K562 (cell line): Measurements from ENCODE around the gene GALNS. TPM values are rescaled to one million over a fixed set of nuclear protein-coding genes. Genes with fewer than 3 reads are reported as not detected.

Experiments
- CBX3 ChIP-seq, 2 experiments: IDR thresholded peaks; 1 replicate in 1 of 2; 2 replicates in 1 of 2; pipeline ENCODE4 v1.6.1; 2012; ENCODE audit warnings: inconsistent platforms in 2 of 2, low read length in 2 of 2, borderline replicate concordance in 1 of 2, control low read depth in 1 of 2
- FOXP4 ChIP-seq: sonication (generic); formaldehyde crosslinking; IDR thresholded peaks from 2 replicates; pipeline ENCODE4 v1.8.0; 2022; ENCODE audit warnings: mild to moderate bottlenecking, missing genetic modification reagents, borderline replicate concordance
- MCM3 ChIP-seq: fragments of 450-650 bp; IDR thresholded peaks from 2 replicates; pipeline ENCODE4 v1.6.1; 2016
- MGA ChIP-seq: fragments of 450-650 bp; IDR thresholded peaks from 2 replicates; pipeline ENCODE4 v1.6.1; 2016; ENCODE audit warnings: mild to moderate bottlenecking, moderate library complexity
- SUPT5H ChIP-seq: fragments of 450-650 bp; IDR thresholded peaks from 2 replicates; pipeline ENCODE4 v1.6.1; 2016
- ZMIZ1 ChIP-seq, 2 experiments: fragments of 150-350 bp in 1 of 2; IDR thresholded peaks; 2 replicates each; pipeline ENCODE4 v1.6.1; 2012 to 2016; ENCODE audit warnings: low read depth in 2 of 2, low read length in 2 of 2, mild to moderate bottlenecking in 1 of 2, moderate library complexity in 1 of 2
- polyA plus RNA-seq, 8 experiments: library from polyadenylated mRNA; depleted of rRNA in 4 of 8; stranded (reverse) in 5 of 8; unstranded in 3 of 8; fragments of >200 nt; fragmentation: Nextera tagmentation in 2 of 8; fragmentation: Illumina TruSeq in 1 of 8; extraction: Ambion mirVana in 2 of 8; extraction: Trizol in 1 of 8; gene quantifications; 2 replicates each; pipeline versions ENCODE4 v1.2.1 to v1.2.3, GENCODE V29; 2011 to 2014; ENCODE audit warnings: inconsistent platforms in 1 of 8, missing spikeins in 1 of 8
- total RNA-seq, 7 experiments: library from RNA; depleted of rRNA in 6 of 7; stranded (reverse); fragments of >200 nt in 6 of 7; fragmentation: Illumina TruSeq in 2 of 7; extraction: Trizol in 2 of 7; gene quantifications; 2 replicates each; pipeline versions ENCODE4 v1.2.1 to v1.2.3, GENCODE V29; 2011 to 2021; ENCODE audit warnings: low replicate concordance in 1 of 7

The GALNS gene
- total and polyA plus RNA-seq, 9 of the 15 experiments (the other 6 are each of a cell fraction or from before 2014, with no cell fraction given): 0.38 to 13.2 (median 4.3) TPM

- TF ChIP-seq MGA: peak; percentile 24; the same call in 1 of the 2 replicates
- TF ChIP-seq CBX3 (IDR thresholded peaks at IDR 0.05; ENCODE audit: borderline replicate concordance in 1 of 2, low read length in 2 of 2): no peak
- TF ChIP-seq MCM3: no peak
- no peak for TF ChIP-seq ZMIZ1 (IDR thresholded peaks at IDR 0.05; ENCODE audit: low read depth in 2 of 2, low read length in 2 of 2)
- TF ChIP-seq SUPT5H: peak; percentile 54; the same call in 1 of the 2 replicates
- TF ChIP-seq FOXP4 (CRISPR knock-in tag): 0 out of 2 replicates have a peak, but pooled peaks have one; percentile 45
Measured at GRCh38 chr16:88781140-88782077, 75.3 kb downstream of the GALNS start (continued).
